Ovary (tissue), 3 donors: ENCODE results near the gene CHD2.

ENCODE experiments used
- EP300 ChIP-seq: sonication (generic); formaldehyde crosslinking; IDR thresholded peaks from one replicate; pipeline ENCODE4 v1.6.1; 2017; ENCODE audit warnings: antibody characterized with exemption
- TF ChIP-seq, protein P1 (sequence below), 3 donors: fragments of 450-650 bp in 2 of 3; fragments of 200-600 bp in 1 of 3; IDR thresholded peaks; one replicate each; pipeline versions ENCODE4 v1.5.1 to v1.8.0; 2016 to 2022; ENCODE audit warnings: antibody characterized with exemption in 3 of 3, mild to moderate bottlenecking in 1 of 3
- donor health status: DM: no; HTN: no; CAD: no.

DNA sequence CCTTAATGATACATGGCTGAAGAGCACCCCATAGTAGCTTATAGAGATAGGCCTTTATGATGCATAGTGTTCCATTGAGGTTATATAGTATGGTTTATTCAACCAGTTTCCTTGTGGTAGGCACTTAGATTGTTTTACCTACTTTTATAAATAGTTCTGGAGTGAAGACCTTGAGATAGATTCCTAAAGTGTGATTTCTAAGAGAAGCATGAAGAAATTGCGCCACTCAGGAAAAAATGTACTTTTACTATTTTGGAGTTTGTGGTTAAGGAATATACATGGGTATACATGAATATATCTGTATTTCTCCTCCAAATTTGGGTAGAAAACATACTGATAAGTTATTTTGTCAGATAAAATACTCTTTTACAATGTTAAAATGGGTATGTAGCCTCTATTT is 70.5 kb downstream of the CHD2 start:
- TF ChIP-seq, protein P1, sequence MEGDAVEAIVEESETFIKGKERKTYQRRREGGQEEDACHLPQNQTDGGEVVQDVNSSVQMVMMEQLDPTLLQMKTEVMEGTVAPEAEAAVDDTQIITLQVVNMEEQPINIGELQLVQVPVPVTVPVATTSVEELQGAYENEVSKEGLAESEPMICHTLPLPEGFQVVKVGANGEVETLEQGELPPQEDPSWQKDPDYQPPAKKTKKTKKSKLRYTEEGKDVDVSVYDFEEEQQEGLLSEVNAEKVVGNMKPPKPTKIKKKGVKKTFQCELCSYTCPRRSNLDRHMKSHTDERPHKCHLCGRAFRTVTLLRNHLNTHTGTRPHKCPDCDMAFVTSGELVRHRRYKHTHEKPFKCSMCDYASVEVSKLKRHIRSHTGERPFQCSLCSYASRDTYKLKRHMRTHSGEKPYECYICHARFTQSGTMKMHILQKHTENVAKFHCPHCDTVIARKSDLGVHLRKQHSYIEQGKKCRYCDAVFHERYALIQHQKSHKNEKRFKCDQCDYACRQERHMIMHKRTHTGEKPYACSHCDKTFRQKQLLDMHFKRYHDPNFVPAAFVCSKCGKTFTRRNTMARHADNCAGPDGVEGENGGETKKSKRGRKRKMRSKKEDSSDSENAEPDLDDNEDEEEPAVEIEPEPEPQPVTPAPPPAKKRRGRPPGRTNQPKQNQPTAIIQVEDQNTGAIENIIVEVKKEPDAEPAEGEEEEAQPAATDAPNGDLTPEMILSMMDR (IDR thresholded peaks at IDR 0.05), result no peak
- no peak for TF ChIP-seq EP300
